Liver (tissue), 3 donors: ENCODE data around the gene P2RY6.

Source experiments
- ATF3 ChIP-seq: IDR thresholded peaks from 2 replicates; pipeline ENCODE4 v1.6.1; 2016; ENCODE audit warnings: antibody characterized with exemption
- CTCF ChIP-seq: fragments of 150-350 bp; IDR thresholded peaks from 2 replicates; pipeline ENCODE4 v1.5.1; 2017; ENCODE audit warnings: improper control_type of control experiment, low read depth, low read length; ENCODE audit not compliant: missing input control
- GABPA ChIP-seq, 2 donors: IDR thresholded peaks in 1 of 2; conservative IDR thresholded peaks in 1 of 2; 2 replicates each; pipeline ENCODE4 v1.6.1; 2016; ENCODE audit warnings: antibody characterized with exemption in 2 of 2, mild to moderate bottlenecking in 1 of 2, moderate library complexity in 1 of 2
- HNF4G ChIP-seq: IDR thresholded peaks from 2 replicates; pipeline ENCODE4 v1.6.1; 2016; ENCODE audit warnings: antibody characterized with exemption
- RAD21 ChIP-seq, 2 donors: IDR thresholded peaks; 2 replicates each; pipeline ENCODE4 v1.6.1; 2016; ENCODE audit warnings: antibody characterized with exemption in 2 of 2, mild to moderate bottlenecking in 2 of 2
- RXRA ChIP-seq, 2 donors: IDR thresholded peaks; 2 replicates each; pipeline ENCODE4 v1.6.1; 2017 to 2018; ENCODE audit warnings: antibody characterized with exemption in 2 of 2, mild to moderate bottlenecking in 1 of 2
- TAF1 ChIP-seq: conservative IDR thresholded peaks from 2 replicates; pipeline ENCODE4 v1.6.1; 2016; ENCODE audit warnings: antibody characterized with exemption, mild to moderate bottlenecking
- YY1 ChIP-seq: IDR thresholded peaks from 2 replicates; pipeline ENCODE4 v1.6.1; 2016; ENCODE audit warnings: antibody characterized with exemption, mild to moderate bottlenecking
- TF ChIP-seq, protein P1 (sequence below): IDR thresholded peaks from 2 replicates; pipeline ENCODE4 v1.6.1; 2016; ENCODE audit warnings: antibody characterized with exemption
- TF ChIP-seq, protein P2 (sequence below): IDR thresholded peaks from 2 replicates; pipeline ENCODE4 v1.6.1; 2016; ENCODE audit warnings: antibody characterized with exemption
- TF ChIP-seq, protein P3 (sequence below): IDR thresholded peaks from 2 replicates; pipeline ENCODE4 v1.6.1; 2016; ENCODE audit warnings: antibody characterized with exemption, mild to moderate bottlenecking
- donor health status: healthy.
- donor health status: healthy.

DNA sequence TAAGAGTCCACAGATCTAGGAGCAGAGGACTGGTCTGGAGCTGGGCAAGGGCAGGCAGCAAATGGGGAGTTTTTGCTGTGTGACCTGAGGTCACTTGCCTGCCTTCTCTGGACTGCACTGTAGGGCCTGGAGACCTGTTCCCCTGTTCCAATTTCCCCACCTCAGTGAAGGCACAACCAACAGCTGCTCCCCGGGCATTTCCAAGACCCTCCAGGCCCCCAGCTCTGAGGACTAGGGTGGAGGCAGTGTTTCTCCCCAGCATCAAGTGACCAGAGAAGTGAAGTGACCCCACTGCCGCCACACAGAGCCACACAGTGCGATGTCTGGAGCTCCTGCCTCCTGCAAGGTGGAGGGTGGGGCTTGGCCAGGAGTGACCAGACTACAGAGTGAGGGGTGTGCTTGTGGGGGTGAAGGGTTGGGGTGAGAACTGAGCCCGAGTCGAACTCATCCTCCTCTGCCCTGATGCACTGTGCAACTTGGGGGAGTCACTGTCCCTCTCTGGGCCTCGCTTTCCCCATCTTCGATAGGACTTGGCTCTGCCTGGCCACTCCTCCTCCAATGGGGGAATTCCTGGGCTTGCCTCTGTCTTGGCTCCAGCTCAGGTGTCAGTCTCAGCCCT is 32.5 kb upstream of the P2RY6 start:
- TF ChIP-seq YY1, result no peak
- TF ChIP-seq RXRA (IDR thresholded peaks at IDR 0.05), result no peak
- TF ChIP-seq, protein P1, sequence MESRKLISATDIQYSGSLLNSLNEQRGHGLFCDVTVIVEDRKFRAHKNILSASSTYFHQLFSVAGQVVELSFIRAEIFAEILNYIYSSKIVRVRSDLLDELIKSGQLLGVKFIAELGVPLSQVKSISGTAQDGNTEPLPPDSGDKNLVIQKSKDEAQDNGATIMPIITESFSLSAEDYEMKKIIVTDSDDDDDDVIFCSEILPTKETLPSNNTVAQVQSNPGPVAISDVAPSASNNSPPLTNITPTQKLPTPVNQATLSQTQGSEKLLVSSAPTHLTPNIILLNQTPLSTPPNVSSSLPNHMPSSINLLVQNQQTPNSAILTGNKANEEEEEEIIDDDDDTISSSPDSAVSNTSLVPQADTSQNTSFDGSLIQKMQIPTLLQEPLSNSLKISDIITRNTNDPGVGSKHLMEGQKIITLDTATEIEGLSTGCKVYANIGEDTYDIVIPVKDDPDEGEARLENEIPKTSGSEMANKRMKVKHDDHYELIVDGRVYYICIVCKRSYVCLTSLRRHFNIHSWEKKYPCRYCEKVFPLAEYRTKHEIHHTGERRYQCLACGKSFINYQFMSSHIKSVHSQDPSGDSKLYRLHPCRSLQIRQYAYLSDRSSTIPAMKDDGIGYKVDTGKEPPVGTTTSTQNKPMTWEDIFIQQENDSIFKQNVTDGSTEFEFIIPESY, result no peak
- no peak for TF ChIP-seq RAD21 (IDR thresholded peaks at IDR 0.05)
- no peak for TF ChIP-seq CTCF
- TF ChIP-seq, protein P2, sequence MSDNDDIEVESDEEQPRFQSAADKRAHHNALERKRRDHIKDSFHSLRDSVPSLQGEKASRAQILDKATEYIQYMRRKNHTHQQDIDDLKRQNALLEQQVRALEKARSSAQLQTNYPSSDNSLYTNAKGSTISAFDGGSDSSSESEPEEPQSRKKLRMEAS, result no peak
- TF ChIP-seq GABPA (IDR thresholded peaks at IDR 0.05 in 1 of 2, conservative IDR thresholded peaks at IDR 0.05 in 1 of 2), result no peak
- TF ChIP-seq ATF3, result no peak
- no peak for TF ChIP-seq HNF4G
- no peak for TF ChIP-seq TAF1
- TF ChIP-seq, protein P3, sequence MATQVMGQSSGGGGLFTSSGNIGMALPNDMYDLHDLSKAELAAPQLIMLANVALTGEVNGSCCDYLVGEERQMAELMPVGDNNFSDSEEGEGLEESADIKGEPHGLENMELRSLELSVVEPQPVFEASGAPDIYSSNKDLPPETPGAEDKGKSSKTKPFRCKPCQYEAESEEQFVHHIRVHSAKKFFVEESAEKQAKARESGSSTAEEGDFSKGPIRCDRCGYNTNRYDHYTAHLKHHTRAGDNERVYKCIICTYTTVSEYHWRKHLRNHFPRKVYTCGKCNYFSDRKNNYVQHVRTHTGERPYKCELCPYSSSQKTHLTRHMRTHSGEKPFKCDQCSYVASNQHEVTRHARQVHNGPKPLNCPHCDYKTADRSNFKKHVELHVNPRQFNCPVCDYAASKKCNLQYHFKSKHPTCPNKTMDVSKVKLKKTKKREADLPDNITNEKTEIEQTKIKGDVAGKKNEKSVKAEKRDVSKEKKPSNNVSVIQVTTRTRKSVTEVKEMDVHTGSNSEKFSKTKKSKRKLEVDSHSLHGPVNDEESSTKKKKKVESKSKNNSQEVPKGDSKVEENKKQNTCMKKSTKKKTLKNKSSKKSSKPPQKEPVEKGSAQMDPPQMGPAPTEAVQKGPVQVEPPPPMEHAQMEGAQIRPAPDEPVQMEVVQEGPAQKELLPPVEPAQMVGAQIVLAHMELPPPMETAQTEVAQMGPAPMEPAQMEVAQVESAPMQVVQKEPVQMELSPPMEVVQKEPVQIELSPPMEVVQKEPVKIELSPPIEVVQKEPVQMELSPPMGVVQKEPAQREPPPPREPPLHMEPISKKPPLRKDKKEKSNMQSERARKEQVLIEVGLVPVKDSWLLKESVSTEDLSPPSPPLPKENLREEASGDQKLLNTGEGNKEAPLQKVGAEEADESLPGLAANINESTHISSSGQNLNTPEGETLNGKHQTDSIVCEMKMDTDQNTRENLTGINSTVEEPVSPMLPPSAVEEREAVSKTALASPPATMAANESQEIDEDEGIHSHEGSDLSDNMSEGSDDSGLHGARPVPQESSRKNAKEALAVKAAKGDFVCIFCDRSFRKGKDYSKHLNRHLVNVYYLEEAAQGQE, result no peak
